ENCODE results near the gene NAGS. TPM values are rescaled to one million over a fixed set of nuclear protein-coding genes. Genes with fewer than 3 reads are reported as not detected.
"Not testable (repeated sequence)": the region's sequence is repeated elsewhere in the genome, so short reads cannot be mapped to it uniquely, and the experiment has no call there.

The NAGS gene
- total RNA-seq, 1 donor from 2014 or later, result 1.0 TPM

DNA sequence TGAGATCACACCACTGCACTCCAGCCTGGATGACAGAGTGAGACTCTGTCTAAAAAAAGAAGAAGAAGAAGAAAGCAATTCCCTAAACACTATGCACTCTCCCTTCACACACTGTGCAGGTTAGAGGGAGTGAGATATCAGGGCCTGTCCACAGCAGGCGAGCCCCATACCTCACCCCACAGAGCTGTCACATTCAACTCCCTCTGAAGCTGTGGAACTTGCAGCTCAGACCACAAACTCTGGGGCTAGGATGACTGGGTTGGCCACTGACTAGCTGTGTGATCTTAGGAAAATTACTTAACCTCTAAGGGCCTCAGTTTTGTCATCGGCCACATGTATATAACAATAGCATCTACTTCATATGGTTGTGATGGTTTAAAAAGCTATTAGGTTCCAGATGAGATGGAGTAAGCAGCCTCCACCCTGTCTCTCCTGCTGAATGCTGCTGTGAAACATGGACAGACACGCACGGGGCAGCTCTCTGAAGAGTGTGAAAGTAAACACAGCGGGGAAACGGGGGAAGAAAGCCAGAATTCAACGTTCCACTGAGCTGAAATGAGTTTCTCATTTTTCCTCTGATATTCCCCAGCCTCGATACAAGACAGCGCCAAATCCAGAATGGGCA is 37.1 kb upstream of the NAGS start:
- Histone ChIP-seq H2AFZ (ENCODE audit: low read depth, low read length) (no peak overlapping the region), H3K9ac (ENCODE audit: low read length) (no peak overlapping the region), H4K20me1 (ENCODE audit: insufficient read depth, low read length) (no peaks in the 10 kb centered on the region), H3K27ac (ENCODE audit: low read depth, low read length) (no peak overlapping the region), H3K4me2 (ENCODE audit: low read length) (no peak overlapping the region), H3K4me1 (ENCODE audit: insufficient read depth, low read length) (no peaks in the 10 kb centered on the region), H3K9me3 (ENCODE audit: insufficient read depth, low read depth, low read length) (no peaks in the 10 kb centered on the region), H3K27me3 (ENCODE audit: insufficient read depth, low read length) (peaks cover 19% of the 10 kb centered on the region), H3K4me3 (ENCODE audit: insufficient read depth, low read depth, low read length) (no peak overlapping the region), H3K36me3 (ENCODE audit: insufficient read depth, low read length) (no peaks in the 10 kb centered on the region), H3K79me2 (ENCODE audit: insufficient read depth, low read length) (no peaks in the 10 kb centered on the region)
- TF ChIP-seq CTCF (IDR thresholded peaks at IDR 0.05; ENCODE audit: insufficient read depth, low read depth, low read length) (no peak), EZH2 (IDR thresholded peaks at IDR 0.05; ENCODE audit: insufficient read depth, low read length) (no peak)
- Mint-ChIP-seq H3K36me3 (ENCODE audit: low read depth, unreplicated experiment) (no peaks in the 10 kb centered on the region), H3K27ac (ENCODE audit: unreplicated experiment) (no peak overlapping the region), H3K27me3 (ENCODE audit: low read depth, unreplicated experiment) (peaks cover 35% of the 10 kb centered on the region), H3K9me3 (ENCODE audit: unreplicated experiment) (no peaks in the 10 kb centered on the region), H3K4me3 (ENCODE audit: unreplicated experiment) (no peak overlapping the region), H3K4me1 (ENCODE audit: low read depth, unreplicated experiment) (peaks cover 5% of the 10 kb centered on the region)
- FAIRE-seq, result no peak
- DNase-seq (ENCODE audit: low read depth), result no peak

DNA sequence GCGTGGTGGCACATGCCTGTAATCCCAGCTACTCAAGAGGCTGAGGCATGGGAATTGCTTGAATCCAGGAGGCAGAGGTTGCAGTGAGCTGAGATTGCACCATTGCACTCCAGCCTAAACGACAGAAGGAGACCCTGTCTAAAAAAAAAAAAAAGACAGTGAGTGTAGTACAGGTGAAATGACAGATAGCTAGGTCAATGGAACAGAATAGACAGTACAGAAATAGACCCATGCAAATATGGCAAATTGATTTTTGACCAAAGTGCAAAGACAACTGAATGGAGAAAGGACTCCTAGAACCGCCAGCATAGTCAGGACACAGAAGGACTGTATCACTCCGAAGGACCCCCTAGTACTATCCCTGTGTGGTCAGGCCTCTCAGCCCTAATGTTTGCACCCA is 34.1 kb upstream of the NAGS start:
- H3K9me3 Mint-ChIP-seq (ENCODE audit: unreplicated experiment), result no peaks in the 10 kb centered on the region
- peaks cover 23% of the 10 kb centered on the region for H3K27me3 ChIP-seq (ENCODE audit: insufficient read depth, low read length)
- no peaks in the 10 kb centered on the region for H3K36me3 Mint-ChIP-seq (ENCODE audit: low read depth, unreplicated experiment)
- no peak for DNase-seq (ENCODE audit: low read depth)
- TF ChIP-seq EZH2 (IDR thresholded peaks at IDR 0.05; ENCODE audit: insufficient read depth, low read length) (no peak), CTCF (IDR thresholded peaks at IDR 0.05; ENCODE audit: insufficient read depth, low read depth, low read length) (no peak)
- no peaks in the 10 kb centered on the region for H3K4me1 ChIP-seq (ENCODE audit: insufficient read depth, low read length)
- peaks cover 5% of the 10 kb centered on the region for H3K4me1 Mint-ChIP-seq (ENCODE audit: low read depth, unreplicated experiment)
- no peak overlapping the region for H3K27ac ChIP-seq (ENCODE audit: low read depth, low read length)
- H3K9ac ChIP-seq (ENCODE audit: low read length), result no peak overlapping the region
- H3K4me3 Mint-ChIP-seq (ENCODE audit: unreplicated experiment), result no peak overlapping the region
- no peak overlapping the region for H3K4me2 ChIP-seq (ENCODE audit: low read length)
- no peak for FAIRE-seq
- H3K79me2 ChIP-seq (ENCODE audit: insufficient read depth, low read length), result no peaks in the 10 kb centered on the region
- no peaks in the 10 kb centered on the region for H3K9me3 ChIP-seq (ENCODE audit: insufficient read depth, low read depth, low read length)
- no peak overlapping the region for H2AFZ ChIP-seq (ENCODE audit: low read depth, low read length)
- H3K27me3 Mint-ChIP-seq (ENCODE audit: low read depth, unreplicated experiment), result peaks cover 39% of the 10 kb centered on the region
- no peaks in the 10 kb centered on the region for H3K36me3 ChIP-seq (ENCODE audit: insufficient read depth, low read length)
- H3K4me3 ChIP-seq (ENCODE audit: insufficient read depth, low read depth, low read length), result no peak overlapping the region
- H4K20me1 ChIP-seq (ENCODE audit: insufficient read depth, low read length), result no peaks in the 10 kb centered on the region
- no peak overlapping the region for H3K27ac Mint-ChIP-seq (ENCODE audit: unreplicated experiment)

DNA sequence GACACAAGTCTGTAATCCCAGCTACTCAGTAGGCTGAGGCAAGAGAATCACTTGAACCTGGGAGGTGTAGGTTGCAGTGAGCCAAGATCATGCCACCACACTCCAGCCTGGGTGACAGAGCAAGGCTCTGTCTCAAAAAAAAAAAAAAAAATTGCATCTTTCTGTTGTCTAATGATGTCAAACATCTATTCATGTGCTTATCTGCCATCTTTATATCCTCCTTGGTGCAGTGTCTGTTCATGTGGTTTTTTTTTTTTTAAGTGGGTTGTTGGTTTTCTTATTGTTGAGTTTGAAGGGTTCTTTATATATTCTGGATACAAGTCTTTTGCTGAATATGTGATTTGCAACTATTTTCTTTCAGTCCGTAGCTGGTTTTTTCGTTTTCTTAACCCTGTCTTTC is 33.0 kb upstream of the NAGS start:
- H3K4me1 Mint-ChIP-seq (ENCODE audit: low read depth, unreplicated experiment); H4K20me1 ChIP-seq (ENCODE audit: insufficient read depth, low read length); H3K4me1 ChIP-seq (ENCODE audit: insufficient read depth, low read length); H2AFZ ChIP-seq (ENCODE audit: low read depth, low read length); H3K4me2 ChIP-seq (ENCODE audit: low read length); H3K4me3 ChIP-seq (ENCODE audit: insufficient read depth, low read depth, low read length); DNase-seq (ENCODE audit: low read depth); H3K36me3 Mint-ChIP-seq (ENCODE audit: low read depth, unreplicated experiment); H3K36me3 ChIP-seq (ENCODE audit: insufficient read depth, low read length); H3K27ac Mint-ChIP-seq (ENCODE audit: unreplicated experiment); H3K27ac ChIP-seq (ENCODE audit: low read depth, low read length); H3K4me3 Mint-ChIP-seq (ENCODE audit: unreplicated experiment); H3K9me3 Mint-ChIP-seq (ENCODE audit: unreplicated experiment); H3K9me3 ChIP-seq (ENCODE audit: insufficient read depth, low read depth, low read length); FAIRE-seq; H3K79me2 ChIP-seq (ENCODE audit: insufficient read depth, low read length); H3K9ac ChIP-seq (ENCODE audit: low read length): not testable (repeated sequence)
- H3K27me3 ChIP-seq (ENCODE audit: insufficient read depth, low read length), result peaks cover 23% of the 10 kb centered on the region
- H3K27me3 Mint-ChIP-seq (ENCODE audit: low read depth, unreplicated experiment), result peaks cover 39% of the 10 kb centered on the region

GRCh38 chr17:43972444-43973212 is 31.8 kb upstream of the NAGS start:
- H3K27ac Mint-ChIP-seq (ENCODE audit: unreplicated experiment), result peak overlapping the region; percentile 26
- not testable (repeated sequence) for H3K36me3 ChIP-seq (ENCODE audit: insufficient read depth, low read length); H3K9ac ChIP-seq (ENCODE audit: low read length); H3K4me2 ChIP-seq (ENCODE audit: low read length); H3K4me1 Mint-ChIP-seq (ENCODE audit: low read depth, unreplicated experiment); H3K9me3 ChIP-seq (ENCODE audit: insufficient read depth, low read depth, low read length); FAIRE-seq; H3K9me3 Mint-ChIP-seq (ENCODE audit: unreplicated experiment); H3K4me1 ChIP-seq (ENCODE audit: insufficient read depth, low read length); H4K20me1 ChIP-seq (ENCODE audit: insufficient read depth, low read length); DNase-seq (ENCODE audit: low read depth); H2AFZ ChIP-seq (ENCODE audit: low read depth, low read length); H3K36me3 Mint-ChIP-seq (ENCODE audit: low read depth, unreplicated experiment); H3K4me3 ChIP-seq (ENCODE audit: insufficient read depth, low read depth, low read length); H3K4me3 Mint-ChIP-seq (ENCODE audit: unreplicated experiment); H3K27ac ChIP-seq (ENCODE audit: low read depth, low read length); H3K79me2 ChIP-seq (ENCODE audit: insufficient read depth, low read length)
- peaks cover 29% of the 10 kb centered on the region for H3K27me3 ChIP-seq (ENCODE audit: insufficient read depth, low read length)
- H3K27me3 Mint-ChIP-seq (ENCODE audit: low read depth, unreplicated experiment), result peaks cover 45% of the 10 kb centered on the region

Measured in astrocyte (in vitro differentiated cells and primary cell).